GM08714 (cell line): Measurements from ENCODE around the gene MPL.

Source experiments
- H3K4me3 ChIP-seq: fragments of 200-500 bp; sonication (Bioruptor generic); 2 replicates; pipeline ENCODE4 v1.5.1; 2014; ENCODE audit warnings: mild to moderate bottlenecking, low read length, inconsistent platforms
- ZNF274 ChIP-seq: IDR thresholded peaks from 2 replicates; pipeline ENCODE4 v1.6.1; 2012; ENCODE audit warnings: mild to moderate bottlenecking, low read depth, low read length

The MPL gene

GRCh38 chr1:43349594-43350306 is 12.1 kb downstream of the MPL start:
- peak overlapping the region; percentile 62; the same call in 1 of the 2 replicates for H3K4me3 ChIP-seq
- no peak for TF ChIP-seq ZNF274

- TF ChIP-seq ZNF274: no peak
- no peak overlapping the region for H3K4me3 ChIP-seq
These were observed 13.4 kb downstream of the MPL start for GRCh38 chr1:43350976-43351375.

- TF ChIP-seq ZNF274: no peak
- no peak overlapping the region for H3K4me3 ChIP-seq
These were observed 14.1 kb downstream of the MPL start for GRCh38 chr1:43351421-43352350.

- TF ChIP-seq ZNF274: no peak
- no peak overlapping the region for H3K4me3 ChIP-seq
These were observed 14.7 kb downstream of the MPL start for GRCh38 chr1:43352351-43352705.

GRCh38 chr1:43352881-43353280 is 15.3 kb downstream of the MPL start:
- TF ChIP-seq ZNF274: no peak
- H3K4me3 ChIP-seq: no peak overlapping the region

- H3K4me3 ChIP-seq: no peak overlapping the region
- TF ChIP-seq ZNF274: no peak
These were observed 16.9 kb downstream of the MPL start for GRCh38 chr1:43354471-43354870.

- no peak for TF ChIP-seq ZNF274
- H3K4me3 ChIP-seq: no peak overlapping the region
These were observed 17.3 kb downstream of the MPL start for GRCh38 chr1:43354936-43355335.

- TF ChIP-seq ZNF274: no peak
These were observed 19.6 kb downstream of the MPL start for GRCh38 chr1:43357251-43357650.

GRCh38 chr1:43358121-43358745 is 20.6 kb downstream of the MPL start:
- no peak for TF ChIP-seq ZNF274
- peak overlapping the region; percentile 87 for H3K4me3 ChIP-seq

More at GRCh38 chr1:43357251-43357650, 19.6 kb downstream of the MPL start:
- H3K4me3 ChIP-seq: no peak overlapping the region

GRCh38 chr1:43358746-43359693 is 21.4 kb downstream of the MPL start, which contains the start of gene CDC20:
CDC20 (plus strand) TSS chr1:43358981; CDS start chr1:43359216, 235 bp downstream.
- no peak for TF ChIP-seq ZNF274
- peak within 1 kb of the TSS; percentile 93 for H3K4me3 ChIP-seq

- H3K4me3 ChIP-seq: peak overlapping the region; percentile 93
- TF ChIP-seq ZNF274: no peak
These were observed 22.1 kb downstream of the MPL start for GRCh38 chr1:43359696-43360095.

- H3K4me3 ChIP-seq: peak overlapping the region; percentile 93; the same call in 1 of the 2 replicates
- no peak for TF ChIP-seq ZNF274
These were observed 23.0 kb downstream of the MPL start for GRCh38 chr1:43360616-43361015.

GRCh38 chr1:43363283-43363934 is 25.8 kb downstream of the MPL start:
- no peak overlapping the region for H3K4me3 ChIP-seq
- no peak for TF ChIP-seq ZNF274
